Smooth muscle cell (in vitro differentiated cells): ENCODE data around the gene TMEM94. TPM values are rescaled to one million over a fixed set of nuclear protein-coding genes. Genes with fewer than 3 reads are reported as not detected.

Experiments
- DNase-seq: peaks from one replicate; lab custom pipeline; 2025; ENCODE audit not compliant: unreplicated experiment; lab: John Stamatoyannopoulos, UW
- H2AFZ ChIP-seq: fragments of 200-600 bp; sonication (generic); 2 replicates; pipeline ENCODE4 v1.6.0; 2016; ENCODE audit warnings: antibody characterized with exemption, low read depth, mild to moderate bottlenecking
- H3F3A ChIP-seq: fragments of 200-600 bp; sonication (generic); 2 replicates; pipeline ENCODE4 v1.6.0; 2017; ENCODE audit warnings: antibody characterized with exemption, low read depth
- H3K27ac ChIP-seq: fragments of 200-600 bp; sonication (generic); 2 replicates; pipeline ENCODE4 v1.5.1; 2016; ENCODE audit warnings: low read depth, mild to moderate bottlenecking
- H3K27me3 ChIP-seq: fragments of 200-600 bp; sonication (generic); 2 replicates; pipeline ENCODE4 v1.6.1; 2016; ENCODE audit warnings: low read depth, mild to moderate bottlenecking
- H3K36me3 ChIP-seq: fragments of 200-600 bp; sonication (generic); 2 replicates; pipeline ENCODE4 v1.5.1; 2016; ENCODE audit warnings: low read depth
- H3K4me1 ChIP-seq: fragments of 200-600 bp; sonication (generic); 2 replicates; pipeline ENCODE4 v1.5.1; 2016; ENCODE audit warnings: low read depth
- H3K4me2 ChIP-seq: fragments of 200-600 bp; sonication (generic); 2 replicates; pipeline ENCODE4 v1.6.0; 2016; ENCODE audit warnings: mild to moderate bottlenecking
- H3K4me3 ChIP-seq: fragments of 200-600 bp; sonication (generic); 2 replicates; pipeline ENCODE4 v1.5.1; 2016; ENCODE audit warnings: mild to moderate bottlenecking
- H3K79me2 ChIP-seq: fragments of 200-600 bp; sonication (generic); 2 replicates; pipeline ENCODE4 v1.6.0; 2016; ENCODE audit warnings: low read depth, mild to moderate bottlenecking
- H3K9ac ChIP-seq: fragments of 200-600 bp; sonication (generic); 2 replicates; pipeline ENCODE4 v1.6.0; 2016; ENCODE audit warnings: low read depth
- H3K9me3 ChIP-seq: fragments of 200-600 bp; sonication (generic); replicated peaks from 2 replicates; pipeline ENCODE4 v1.5.1; 2016; ENCODE audit warnings: low read depth
- H4K20me1 ChIP-seq: fragments of 200-600 bp; sonication (generic); 2 replicates; pipeline ENCODE4 v1.6.0; 2016; ENCODE audit warnings: low read depth
- CTCF ChIP-seq: fragments of 200-600 bp; sonication (generic); IDR thresholded peaks from 2 replicates; pipeline ENCODE4 v1.5.1; 2017; ENCODE audit warnings: borderline replicate concordance, mild to moderate bottlenecking, antibody characterized with exemption; ENCODE audit not compliant: insufficient read depth, poor library complexity, severe bottlenecking
- WGBS: methylation state at CpG from one replicate; pipeline ENCODE4 v1.1.7; 2016; ENCODE audit warnings: low lambda C conversion rate; 5-methylcytosine and 5-hydroxymethylcytosine counted together
- polyA plus RNA-seq: library from polyadenylated mRNA; unstranded; fragments of >200 nt; fragmentation: Nextera tagmentation; extraction: Ambion mirVana; gene quantifications from 2 replicates; pipeline ENCODE4 v1.2.1, GENCODE V29; 2016
- total RNA-seq: library from RNA; depleted of rRNA; stranded (reverse); fragments of >200 nt; gene quantifications from 2 replicates; pipeline ENCODE4 v1.2.3, GENCODE V29; 2014

TMEM94 gene
- total and polyA plus RNA-seq, 2 experiments from 2014 or later = 26.3 to 35.9 TPM

GRCh38 chr17:75503976-75504346, 47.5 kb downstream of the TMEM94 start:
- no peak overlapping the region for H3K4me3 ChIP-seq
- no peak overlapping the region for H2AFZ ChIP-seq
- H3F3A ChIP-seq = no peaks in the 10 kb centered on the region
- H3K9me3 ChIP-seq = no peaks in the 10 kb centered on the region
- H3K79me2 ChIP-seq = no peaks in the 10 kb centered on the region
- H3K27me3 ChIP-seq = no peaks in the 10 kb centered on the region
- 92% methylated on average over 12 of the region's 13 CpGs for WGBS
- H3K9ac ChIP-seq = no peak overlapping the region
- H3K27ac ChIP-seq = no peak overlapping the region
- TF ChIP-seq CTCF = no peak
- no peak overlapping the region for H3K4me2 ChIP-seq
- H3K4me1 ChIP-seq = no peaks in the 10 kb centered on the region
- DNase-seq = no peak
- H4K20me1 ChIP-seq = peaks cover 18% of the 10 kb centered on the region
- H3K36me3 ChIP-seq = no peaks in the 10 kb centered on the region

- H3K27me3 ChIP-seq = no peaks in the 10 kb centered on the region
- H3K36me3 ChIP-seq = no peaks in the 10 kb centered on the region
- no peak overlapping the region for H3K27ac ChIP-seq
- H3K4me1 ChIP-seq = no peaks in the 10 kb centered on the region
- no peak overlapping the region for H2AFZ ChIP-seq
- no peak for DNase-seq
- no peaks in the 10 kb centered on the region for H3F3A ChIP-seq
- H3K4me3 ChIP-seq = no peak overlapping the region
- H3K9ac ChIP-seq = no peak overlapping the region
- H3K9me3 ChIP-seq = no peaks in the 10 kb centered on the region
- peaks cover 24% of the 10 kb centered on the region for H4K20me1 ChIP-seq
- WGBS = 92% methylated on average over 22 of the region's 32 CpGs
- TF ChIP-seq CTCF = peak; percentile 44
- H3K79me2 ChIP-seq = no peaks in the 10 kb centered on the region
- no peak overlapping the region for H3K4me2 ChIP-seq
Measured at GRCh38 chr17:75504347-75505151, 48.1 kb downstream of the TMEM94 start.

- Histone ChIP-seq H3F3A (no peaks in the 10 kb centered on the region), H3K9me3 (no peaks in the 10 kb centered on the region), H2AFZ (no peak overlapping the region), H3K27me3 (no peaks in the 10 kb centered on the region), H3K9ac (no peak overlapping the region), H3K79me2 (no peaks in the 10 kb centered on the region), H4K20me1 (peaks cover 29% of the 10 kb centered on the region), H3K36me3 (no peaks in the 10 kb centered on the region), H3K4me1 (no peaks in the 10 kb centered on the region), H3K27ac (no peak overlapping the region), H3K4me3 (no peak overlapping the region), H3K4me2 (no peak overlapping the region)
- 91% methylated on average over 3 of the region's 4 CpGs for WGBS
- TF ChIP-seq CTCF = no peak
- DNase-seq = no peak
Measured at GRCh38 chr17:75505152-75505409, 48.6 kb downstream of the TMEM94 start.

- Histone ChIP-seq H3F3A (no peaks in the 10 kb centered on the region), H3K9me3 (no peaks in the 10 kb centered on the region), H2AFZ (no peak overlapping the region), H3K4me2 (no peak overlapping the region), H3K36me3 (no peaks in the 10 kb centered on the region), H3K4me3 (no peak overlapping the region), H3K27ac (no peak overlapping the region), H3K27me3 (no peaks in the 10 kb centered on the region), H3K79me2 (no peaks in the 10 kb centered on the region), H3K4me1 (no peaks in the 10 kb centered on the region), H3K9ac (no peak overlapping the region), H4K20me1 (peaks cover 35% of the 10 kb centered on the region)
- no peak for TF ChIP-seq CTCF
- 94% methylated on average over 12 of the region's 15 CpGs for WGBS
- no peak for DNase-seq
Measured at GRCh38 chr17:75505640-75506039, 49.2 kb downstream of the TMEM94 start.
